ENCODE results near the gene DGAT2L6.

The DGAT2L6 gene

DNA sequence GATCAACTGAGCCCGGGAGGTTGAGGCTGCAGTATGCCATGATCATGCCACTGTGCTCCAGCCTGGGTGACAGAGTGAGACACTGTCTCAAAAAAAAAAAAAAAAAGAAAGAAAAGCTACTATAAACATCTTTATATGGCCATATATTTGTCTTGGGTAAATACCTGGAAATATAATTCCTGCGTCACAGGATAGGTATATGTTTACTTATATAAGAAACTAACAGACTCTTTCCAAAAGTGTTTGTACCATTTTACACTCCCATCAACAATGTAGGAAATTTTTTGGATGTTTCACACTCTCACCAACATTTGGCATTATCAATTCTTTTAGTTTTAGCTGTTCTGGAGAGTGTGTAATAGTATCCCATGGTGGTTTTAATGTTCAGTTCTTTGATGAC lies 70.0 kb downstream of the DGAT2L6 start:
- H3K36me3 Mint-ChIP-seq (ENCODE audit: low read depth): no peaks in the 10 kb centered on the region
- H3K4me3 Mint-ChIP-seq: no peak overlapping the region
- H3K9me3 Mint-ChIP-seq: peaks cover 2% of the 10 kb centered on the region
- H3K4me1 Mint-ChIP-seq: no peaks in the 10 kb centered on the region
- no peak overlapping the region for H3K27ac Mint-ChIP-seq
- TF ChIP-seq, protein P1, sequence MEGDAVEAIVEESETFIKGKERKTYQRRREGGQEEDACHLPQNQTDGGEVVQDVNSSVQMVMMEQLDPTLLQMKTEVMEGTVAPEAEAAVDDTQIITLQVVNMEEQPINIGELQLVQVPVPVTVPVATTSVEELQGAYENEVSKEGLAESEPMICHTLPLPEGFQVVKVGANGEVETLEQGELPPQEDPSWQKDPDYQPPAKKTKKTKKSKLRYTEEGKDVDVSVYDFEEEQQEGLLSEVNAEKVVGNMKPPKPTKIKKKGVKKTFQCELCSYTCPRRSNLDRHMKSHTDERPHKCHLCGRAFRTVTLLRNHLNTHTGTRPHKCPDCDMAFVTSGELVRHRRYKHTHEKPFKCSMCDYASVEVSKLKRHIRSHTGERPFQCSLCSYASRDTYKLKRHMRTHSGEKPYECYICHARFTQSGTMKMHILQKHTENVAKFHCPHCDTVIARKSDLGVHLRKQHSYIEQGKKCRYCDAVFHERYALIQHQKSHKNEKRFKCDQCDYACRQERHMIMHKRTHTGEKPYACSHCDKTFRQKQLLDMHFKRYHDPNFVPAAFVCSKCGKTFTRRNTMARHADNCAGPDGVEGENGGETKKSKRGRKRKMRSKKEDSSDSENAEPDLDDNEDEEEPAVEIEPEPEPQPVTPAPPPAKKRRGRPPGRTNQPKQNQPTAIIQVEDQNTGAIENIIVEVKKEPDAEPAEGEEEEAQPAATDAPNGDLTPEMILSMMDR (IDR thresholded peaks at IDR 0.05; ENCODE audit: unreplicated experiment in 3 of 3): no peak
- no peaks in the 10 kb centered on the region for H3K27me3 Mint-ChIP-seq (ENCODE audit: low read depth)

DNA sequence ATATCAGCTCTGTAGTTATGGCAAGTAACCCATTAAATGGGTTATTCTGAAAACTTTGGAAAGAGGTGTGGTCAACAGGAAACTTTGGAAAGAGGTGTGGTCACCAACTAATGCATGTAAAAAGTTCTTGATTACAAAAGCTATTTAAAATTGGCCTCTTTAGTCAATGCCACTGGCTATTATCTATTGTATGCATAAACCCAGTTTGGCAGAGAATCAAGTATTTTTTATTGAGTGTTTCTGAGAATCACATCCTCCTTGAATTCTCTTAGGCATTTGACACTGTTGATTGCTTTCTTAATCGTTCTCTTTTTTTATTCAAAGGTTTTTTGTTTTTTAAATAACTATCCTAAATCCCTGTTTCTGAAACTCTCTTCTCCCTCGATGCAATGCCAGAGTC lies 75.2 kb downstream of the DGAT2L6 start:
- H3K4me1 Mint-ChIP-seq: no peaks in the 10 kb centered on the region
- no peaks in the 10 kb centered on the region for H3K27me3 Mint-ChIP-seq (ENCODE audit: low read depth)
- peaks cover 2% of the 10 kb centered on the region for H3K9me3 Mint-ChIP-seq
- no peak overlapping the region for H3K4me3 Mint-ChIP-seq
- no peak overlapping the region for H3K27ac Mint-ChIP-seq
- TF ChIP-seq, protein P1 (IDR thresholded peaks at IDR 0.05; ENCODE audit: unreplicated experiment in 3 of 3): no peak
- no peaks in the 10 kb centered on the region for H3K36me3 Mint-ChIP-seq (ENCODE audit: low read depth)

DNA sequence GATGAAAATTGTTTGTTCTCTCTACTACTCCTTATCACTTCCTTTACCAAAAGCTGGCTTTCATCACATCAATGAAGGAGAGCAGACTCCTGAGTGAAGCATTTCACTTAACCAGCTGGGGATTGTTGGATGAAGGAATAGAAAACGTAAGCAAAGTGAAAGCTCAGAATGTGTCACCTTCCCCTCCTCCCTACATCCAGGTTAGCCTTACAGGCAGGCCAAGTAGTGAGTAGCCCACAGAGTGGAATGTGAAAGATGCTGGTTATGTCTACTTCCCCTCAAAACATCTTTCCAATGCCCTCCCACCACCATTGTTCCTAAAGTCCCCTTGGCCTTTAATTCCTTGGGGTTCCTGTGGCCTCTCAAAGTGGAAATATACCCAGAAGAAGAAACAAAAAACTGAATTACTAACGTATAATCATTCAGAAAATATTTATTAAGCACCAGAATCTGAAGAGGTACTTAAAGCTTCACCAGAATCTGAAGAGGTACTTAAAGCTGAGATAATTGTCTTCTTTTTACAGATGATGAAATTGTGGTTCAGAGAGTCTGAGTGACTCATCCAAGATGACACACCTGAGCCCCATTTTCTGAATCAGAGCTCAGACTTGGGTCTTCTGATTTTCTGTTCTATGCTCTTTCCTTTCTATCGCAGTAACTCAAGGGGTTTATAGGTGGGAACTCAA lies 76.2 kb downstream of the DGAT2L6 start:
- peaks cover 2% of the 10 kb centered on the region for H3K9me3 Mint-ChIP-seq
- H3K4me1 Mint-ChIP-seq: no peaks in the 10 kb centered on the region
- no peak overlapping the region for H3K4me3 Mint-ChIP-seq
- TF ChIP-seq, protein P1 (IDR thresholded peaks at IDR 0.05; ENCODE audit: unreplicated experiment in 3 of 3): no peak
- H3K27me3 Mint-ChIP-seq (ENCODE audit: low read depth): no peaks in the 10 kb centered on the region
- no peaks in the 10 kb centered on the region for H3K36me3 Mint-ChIP-seq (ENCODE audit: low read depth)
- H3K27ac Mint-ChIP-seq: no peak overlapping the region

DNA sequence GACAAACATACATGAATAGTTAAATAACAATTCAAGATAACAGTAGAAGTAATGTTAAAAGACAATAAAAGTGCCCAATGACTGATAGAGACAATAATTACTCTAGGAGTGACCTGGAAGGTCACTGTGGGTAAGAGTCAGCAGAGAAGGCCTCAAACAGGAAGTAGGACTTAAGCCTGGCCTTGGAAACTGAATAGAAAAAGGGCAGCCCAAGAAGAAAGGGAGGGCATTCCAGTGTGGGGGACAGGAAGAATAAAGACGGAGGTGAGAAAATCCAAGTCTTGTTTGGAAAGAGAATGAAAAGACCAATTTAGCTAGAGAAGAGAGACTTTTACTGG lies 76.7 kb downstream of the DGAT2L6 start:
- Mint-ChIP-seq H3K4me1 (no peaks in the 10 kb centered on the region), H3K27me3 (ENCODE audit: low read depth) (no peaks in the 10 kb centered on the region), H3K4me3 (no peak overlapping the region), H3K9me3 (peaks cover 2% of the 10 kb centered on the region), H3K36me3 (ENCODE audit: low read depth) (no peaks in the 10 kb centered on the region), H3K27ac (no peak overlapping the region)
- TF ChIP-seq, protein P1 (IDR thresholded peaks at IDR 0.05; ENCODE audit: unreplicated experiment in 3 of 3): no peak

DNA sequence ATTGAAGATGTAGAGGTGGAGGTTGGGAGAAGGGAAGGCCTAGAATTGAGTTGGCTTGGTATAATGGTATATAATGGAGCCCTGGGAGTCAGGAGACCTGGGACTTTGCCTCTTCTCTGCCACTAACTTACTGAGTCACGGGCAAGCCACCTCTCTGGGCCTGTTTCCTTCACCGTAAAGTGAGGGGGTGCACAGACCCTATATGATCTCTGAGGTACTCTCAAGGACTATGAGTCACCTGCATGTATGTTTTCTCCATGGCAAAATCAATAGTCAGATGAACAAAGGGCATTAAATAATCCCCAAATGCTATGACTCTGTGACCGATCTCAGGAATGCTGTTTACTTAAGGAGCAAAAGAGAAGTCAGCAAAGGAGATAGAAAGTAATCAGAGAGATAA lies 77.6 kb downstream of the DGAT2L6 start:
- TF ChIP-seq, protein P1 (IDR thresholded peaks at IDR 0.05; ENCODE audit: unreplicated experiment in 3 of 3): no peak
- no peak overlapping the region for H3K27ac Mint-ChIP-seq
- no peak overlapping the region for H3K4me3 Mint-ChIP-seq
- H3K4me1 Mint-ChIP-seq: no peaks in the 10 kb centered on the region
- peaks cover 3% of the 10 kb centered on the region for H3K9me3 Mint-ChIP-seq
- H3K36me3 Mint-ChIP-seq (ENCODE audit: low read depth): no peaks in the 10 kb centered on the region
- H3K27me3 Mint-ChIP-seq (ENCODE audit: low read depth): no peaks in the 10 kb centered on the region
